ENCODE data around the gene ADCY9. TPM values are rescaled to one million over a fixed set of nuclear protein-coding genes. Genes with fewer than 3 reads are reported as not detected.

Gene ADCY9
- total and polyA plus RNA-seq, 8 donors: 9.8 to 61.1 (median 12.9) TPM

- intact Hi-C loops (cut with DNase I): no loop called here
- Histone ChIP-seq H3K4me3 (no peak overlapping the region), H3K4me1 (no peaks in the 10 kb centered on the region), H3K27me3 (no peaks in the 10 kb centered on the region), H3K36me3 (no peaks in the 10 kb centered on the region), H3K9me3 (no peaks in the 10 kb centered on the region), H3K27ac (no peak overlapping the region)
- no peak for DNase-seq
- no peak for TF ChIP-seq CTCF (IDR thresholded peaks at IDR 0.05)
- ATAC-seq: no peak
Measured at GRCh38 chr16:4123616-4124300, 7.5 kb upstream of the ADCY9 start.

DNA sequence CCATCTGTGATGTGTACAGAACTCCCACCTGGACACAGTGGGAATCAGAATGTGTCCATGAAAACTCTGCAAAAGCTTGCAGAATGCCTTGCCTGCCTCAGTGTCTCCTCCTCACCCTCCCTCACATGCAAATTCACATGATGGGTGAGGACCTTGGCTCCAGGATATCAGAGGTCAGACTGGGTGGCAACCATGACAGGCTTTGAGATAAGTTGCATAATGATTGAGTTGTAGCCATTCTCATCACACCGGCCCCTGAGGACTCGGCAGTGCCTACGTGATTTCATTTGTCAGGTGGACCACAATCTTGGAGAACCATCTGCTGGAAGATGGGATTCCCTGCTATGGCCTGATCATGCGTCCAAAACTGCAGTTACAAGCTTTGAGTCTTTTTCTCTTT lies 3.9 kb upstream of the ADCY9 start:
- no peak for TF ChIP-seq CTCF (IDR thresholded peaks at IDR 0.05)
- Histone ChIP-seq H3K36me3 (no peaks in the 10 kb centered on the region), H3K4me3 (no peak overlapping the region), H3K27me3 (peaks cover 0 to 5% of the 10 kb centered on the region in 2 donors), H3K4me1 (peaks cover 4 to 13% of the 10 kb centered on the region in 2 donors), H3K27ac (no peak overlapping the region), H3K9me3 (no peaks in the 10 kb centered on the region)
- DNase-seq (no peak), ATAC-seq (no peak)
- intact Hi-C loops (cut with DNase I): no loop called here

- DNase-seq (no peak), ATAC-seq (no peak)
- Histone ChIP-seq H3K4me3 (peak overlapping the region; percentile 45 to 64), H3K36me3 (no peaks in the 10 kb centered on the region), H3K27me3 (peaks cover 0 to 12% of the 10 kb centered on the region in 2 donors), H3K9me3 (no peaks in the 10 kb centered on the region), H3K4me1 (peaks cover 28 to 42% of the 10 kb centered on the region in 2 donors), H3K27ac (peak overlapping the region in 1 of 2 donors; percentile 82)
- intact Hi-C loops (cut with DNase I): no loop called here
- TF ChIP-seq CTCF (IDR thresholded peaks at IDR 0.05): no peak
Measured at GRCh38 chr16:4117250-4117578, 972 bp upstream of the ADCY9 start.

DNA sequence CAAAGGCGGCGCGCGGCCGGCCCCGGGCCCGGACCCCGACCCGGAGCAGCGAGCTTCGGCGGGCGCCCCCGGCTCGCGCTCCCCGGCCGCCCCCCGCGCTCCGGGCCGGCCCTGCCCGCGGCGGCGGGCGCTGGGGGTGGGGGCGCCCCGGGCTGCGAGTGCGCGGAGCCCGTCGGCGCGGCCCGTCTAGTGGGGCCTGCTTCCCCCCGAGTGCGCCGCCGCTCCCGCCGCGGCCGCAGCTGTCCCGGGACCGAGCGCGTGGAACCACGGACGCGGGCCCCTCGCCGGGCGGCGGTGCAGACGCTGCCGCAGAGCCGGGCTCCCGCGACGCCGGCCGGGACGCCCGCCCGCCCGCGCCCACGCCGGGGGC lies 308 bp downstream of the ADCY9 start:
- no peak for DNase-seq
- no peaks in the 10 kb centered on the region for H3K9me3 ChIP-seq
- TF ChIP-seq CTCF (IDR thresholded peaks at IDR 0.05): no peak
- H3K4me1 ChIP-seq: peaks cover 30 to 55% of the 10 kb centered on the region in 2 donors
- H3K27ac ChIP-seq: peak overlapping the region; percentile 58 to 62
- peaks cover 0 to 12% of the 10 kb centered on the region in 2 donors for H3K27me3 ChIP-seq
- peak overlapping the region; percentile 59 to 64 for H3K4me3 ChIP-seq
- no peaks in the 10 kb centered on the region for H3K36me3 ChIP-seq
- intact Hi-C loops (cut with DNase I): no loop called here
- no peak for ATAC-seq

- Histone ChIP-seq H3K36me3 (no peaks in the 10 kb centered on the region), H3K9me3 (no peaks in the 10 kb centered on the region), H3K27ac (peak overlapping the region; percentile 58 to 62), H3K4me1 (peaks cover 33 to 59% of the 10 kb centered on the region in 2 donors), H3K27me3 (peaks cover 0 to 12% of the 10 kb centered on the region in 2 donors), H3K4me3 (peak overlapping the region; percentile 59 to 64)
- TF ChIP-seq CTCF (IDR thresholded peaks at IDR 0.05): no peak
- peak; percentile 14 for ATAC-seq
- DNase-seq: peak; percentile 47 to 89 (median 54)
- intact Hi-C loops (cut with DNase I): no loop called here
Measured at GRCh38 chr16:4115209-4115948, 863 bp downstream of the ADCY9 start.

Measured in left lung (tissue), 10 donors.